ENCODE data around the gene HIRIP3.
A peak's percentile ranks its signal among the peaks of the same experiment; 100 is the strongest.
"Not testable (repeated sequence)": the region's sequence is repeated elsewhere in the genome, so short reads cannot be mapped to it uniquely, and the experiment has no call there.

HIRIP3 gene

DNA sequence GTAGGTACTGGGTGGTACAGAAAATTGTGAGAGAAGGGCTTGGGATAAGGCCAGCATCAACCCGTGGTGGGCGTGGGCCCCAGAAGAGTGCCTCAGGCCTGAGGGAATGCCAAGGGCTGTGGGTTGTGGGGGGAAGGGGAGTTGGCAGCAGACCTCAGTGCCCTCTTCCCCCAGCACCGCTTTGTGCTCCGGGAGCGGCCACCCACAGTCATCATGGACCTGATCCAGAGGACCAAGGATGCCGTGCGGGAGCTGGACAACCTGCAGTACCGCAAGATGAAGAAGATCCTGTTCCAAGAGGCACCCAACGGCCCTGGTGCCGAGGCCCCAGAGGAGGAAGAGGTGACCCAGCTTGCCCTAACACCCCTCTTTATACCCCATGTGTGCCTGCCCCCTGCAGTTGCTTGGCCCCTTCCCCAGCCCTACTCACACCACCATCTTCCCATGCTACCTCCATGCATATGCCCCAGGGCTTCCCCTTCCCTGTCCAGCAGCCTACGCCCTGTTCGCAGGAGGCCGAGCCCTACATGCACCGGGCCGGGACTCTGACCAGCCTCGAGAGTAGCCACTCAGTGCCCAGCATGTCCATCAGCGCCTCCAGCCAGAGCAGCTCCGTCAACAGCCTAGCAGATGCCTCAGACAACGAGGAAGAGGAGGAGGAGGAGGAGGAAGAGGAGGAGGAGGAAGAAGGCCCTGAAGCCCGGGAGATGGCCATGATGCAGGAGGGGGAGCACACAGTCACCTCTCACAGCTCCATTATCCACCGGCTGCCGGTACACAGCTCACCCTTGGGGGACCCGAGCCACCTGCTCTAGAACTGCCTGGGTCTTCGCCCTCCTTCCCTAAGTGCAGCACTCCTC is 12.6 kb downstream of the HIRIP3 start:
- no peak for DNase-seq

DNA sequence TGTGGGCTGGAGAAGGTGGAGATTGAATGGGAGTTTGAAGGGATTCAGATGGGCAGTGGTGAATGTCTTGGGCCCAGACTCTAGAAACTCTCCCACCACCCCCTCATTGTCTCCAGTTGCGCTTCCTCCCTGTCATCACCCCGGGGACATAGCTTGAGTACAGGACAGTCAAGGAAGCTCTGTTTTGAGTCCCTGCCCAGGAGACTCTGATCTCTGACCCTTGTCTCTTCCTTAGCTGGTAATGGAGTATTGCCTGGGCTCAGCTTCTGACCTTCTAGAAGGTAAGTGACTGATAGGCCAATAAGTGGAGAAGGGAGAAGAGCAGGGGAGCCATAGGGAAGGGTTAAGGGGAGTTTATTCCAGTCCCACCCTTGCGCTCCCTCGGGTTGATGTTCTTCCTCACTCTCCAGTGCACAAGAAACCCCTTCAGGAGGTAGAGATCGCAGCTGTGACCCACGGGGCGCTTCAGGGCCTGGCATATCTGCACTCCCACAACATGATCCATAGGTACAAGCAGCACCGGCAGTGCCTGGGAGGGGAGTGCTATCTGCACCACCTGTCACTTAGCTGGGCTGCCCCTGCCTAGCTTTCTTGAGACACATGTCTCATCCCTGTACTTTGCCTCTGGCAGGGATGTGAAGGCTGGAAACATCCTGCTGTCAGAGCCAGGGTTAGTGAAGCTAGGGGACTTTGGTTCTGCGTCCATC is 16.7 kb downstream of the HIRIP3 start:
- no peak for DNase-seq

DNA sequence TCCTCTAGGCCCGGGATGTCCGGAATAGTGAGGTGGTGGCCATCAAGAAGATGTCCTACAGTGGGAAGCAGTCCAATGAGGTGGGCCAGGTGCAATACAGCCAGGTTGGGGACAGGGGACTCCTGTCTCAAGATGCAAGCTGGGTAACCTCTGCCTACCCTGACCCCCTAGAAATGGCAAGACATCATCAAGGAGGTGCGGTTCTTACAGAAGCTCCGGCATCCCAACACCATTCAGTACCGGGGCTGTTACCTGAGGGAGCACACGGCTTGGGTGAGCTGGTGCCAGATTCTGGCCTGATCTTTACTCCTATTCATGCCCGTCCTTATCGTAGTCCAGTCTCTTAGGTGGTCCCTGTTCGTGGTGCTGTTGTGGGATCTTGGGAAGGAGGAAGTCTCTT is 17.3 kb downstream of the HIRIP3 start:
- DNase-seq, result no peak

DNA sequence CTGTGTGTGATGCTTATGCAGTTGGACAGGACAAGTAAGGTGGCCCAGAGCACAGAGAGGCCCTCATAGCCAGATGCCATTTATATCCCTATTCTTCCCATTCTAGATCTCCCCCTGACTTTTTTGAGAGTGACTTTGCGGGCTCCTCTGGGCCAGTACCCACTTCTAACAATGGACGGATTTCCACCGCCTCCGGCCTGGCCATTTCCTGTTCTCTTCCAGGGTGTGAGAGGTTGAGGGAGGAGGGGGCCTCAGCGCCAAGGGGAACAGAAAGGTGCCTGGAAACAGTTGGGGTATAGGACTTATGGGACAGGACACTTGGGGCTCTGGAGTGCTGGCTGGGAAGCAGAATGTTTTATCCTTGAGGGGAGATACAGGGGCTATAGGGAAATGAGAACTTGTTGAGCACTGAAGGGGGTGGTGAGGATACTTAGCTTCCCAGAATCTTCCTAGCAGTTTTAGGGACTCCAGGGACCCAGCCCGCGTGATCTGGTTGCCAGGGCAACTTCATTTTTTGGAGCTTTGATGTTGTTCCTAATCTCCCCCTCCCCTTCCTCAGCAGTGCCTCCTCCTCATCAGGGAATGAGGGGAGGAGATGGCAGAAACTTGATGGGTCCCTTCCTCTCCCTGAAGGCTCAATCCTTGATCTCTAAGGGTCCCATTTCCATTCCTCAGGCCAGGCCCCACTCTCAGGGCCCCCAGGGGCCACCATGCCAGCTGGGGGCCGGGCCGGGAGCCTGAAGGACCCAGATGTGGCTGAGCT is 18.2 kb downstream of the HIRIP3 start:
- DNase-seq, result no peak

DNA sequence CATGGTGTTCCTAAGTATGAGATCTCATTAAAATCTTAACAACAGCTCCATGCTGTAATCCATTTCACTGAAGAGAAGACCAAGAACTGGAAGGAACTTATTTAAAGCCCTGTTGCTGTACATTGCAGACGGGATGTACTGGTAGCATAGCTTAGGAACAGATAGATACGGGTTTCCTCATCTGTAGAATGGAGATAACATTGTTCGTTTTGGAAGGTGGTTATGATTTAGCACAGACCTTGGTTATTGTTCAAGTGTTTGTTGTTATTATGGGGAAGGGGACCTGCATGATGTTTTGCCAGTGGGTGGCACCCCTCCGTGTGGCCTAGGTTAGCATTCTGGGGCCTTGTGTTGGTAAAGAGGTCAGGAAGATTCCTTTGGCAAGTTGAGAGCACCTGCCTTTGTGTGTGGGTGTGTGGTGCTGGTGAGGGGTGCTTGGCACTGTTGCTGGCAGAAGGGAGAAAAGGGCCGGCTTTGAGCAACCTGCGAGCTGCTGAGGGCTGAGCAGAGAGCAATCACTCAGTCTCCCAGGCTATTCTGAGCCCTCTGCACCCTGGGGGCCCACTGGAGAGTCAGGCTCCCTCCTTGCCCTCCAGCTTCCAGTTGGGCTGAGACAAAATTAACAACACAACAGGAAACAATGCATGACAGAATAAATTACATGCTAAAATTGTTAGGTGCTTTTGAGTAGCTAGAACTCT is 19.5 kb downstream of the HIRIP3 start:
- no peak for DNase-seq

DNA sequence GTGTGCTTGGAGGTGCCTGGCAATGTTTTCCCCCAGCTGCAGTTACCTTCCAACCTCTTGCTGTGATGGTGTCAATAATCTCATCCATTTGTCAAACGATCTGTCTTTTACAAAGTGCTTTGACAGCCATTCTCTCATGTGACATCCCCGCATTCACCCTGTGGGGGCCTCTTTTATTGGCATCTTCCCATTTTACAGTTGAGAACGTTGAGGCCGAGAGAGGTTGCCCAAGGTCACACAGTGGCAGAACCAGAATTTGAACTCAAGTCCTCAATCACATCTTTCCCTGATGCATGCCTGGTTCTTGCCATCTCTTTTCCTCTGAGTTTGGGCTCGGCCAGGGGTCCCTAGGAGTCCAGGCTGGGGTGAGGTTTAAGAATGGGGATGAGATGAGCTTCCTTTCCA is 20.3 kb downstream of the HIRIP3 start:
- no peak for DNase-seq

DNA sequence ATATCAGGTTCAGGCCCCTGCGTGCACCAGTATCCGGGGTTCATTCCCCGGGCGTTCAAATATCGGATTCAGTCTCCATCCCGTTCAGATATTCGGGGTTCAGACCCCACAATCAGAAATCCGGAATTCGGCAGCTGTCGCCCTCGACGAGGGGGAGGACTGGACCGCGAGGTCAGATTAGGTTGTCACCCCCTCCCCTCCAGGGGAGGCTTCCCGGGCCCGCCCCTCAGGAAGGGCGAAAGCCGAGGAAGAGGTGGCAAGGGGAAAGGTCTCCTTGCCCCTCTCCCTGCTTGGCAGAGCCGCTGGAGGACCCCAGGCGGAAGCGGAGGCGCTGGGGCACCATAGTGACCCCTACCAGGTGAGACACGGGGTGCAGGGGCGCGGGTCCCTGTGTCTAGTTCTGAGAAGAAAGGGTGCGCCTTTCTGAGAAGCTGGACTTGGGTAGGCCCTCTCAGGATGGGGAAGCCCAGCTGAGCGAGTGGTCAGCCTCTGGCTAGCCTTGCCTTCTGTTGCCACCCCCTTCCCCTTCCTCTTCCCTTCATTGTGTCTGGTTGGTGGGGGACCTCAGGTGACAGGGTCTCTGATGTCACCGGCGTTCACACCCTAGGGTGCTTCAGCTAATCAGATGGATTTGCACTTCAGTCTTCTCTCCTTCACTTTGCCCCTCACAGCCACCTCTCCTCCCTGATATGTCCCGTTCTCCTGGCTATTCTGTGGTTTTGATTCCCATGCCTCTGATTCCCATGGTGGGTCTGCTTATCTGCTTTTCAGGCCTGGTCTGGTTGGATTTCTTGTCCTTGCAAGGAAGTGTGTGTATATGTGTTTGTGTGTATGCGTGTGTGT is 20.9 kb downstream of the HIRIP3 start:
- DNase-seq, result no peak

DNA sequence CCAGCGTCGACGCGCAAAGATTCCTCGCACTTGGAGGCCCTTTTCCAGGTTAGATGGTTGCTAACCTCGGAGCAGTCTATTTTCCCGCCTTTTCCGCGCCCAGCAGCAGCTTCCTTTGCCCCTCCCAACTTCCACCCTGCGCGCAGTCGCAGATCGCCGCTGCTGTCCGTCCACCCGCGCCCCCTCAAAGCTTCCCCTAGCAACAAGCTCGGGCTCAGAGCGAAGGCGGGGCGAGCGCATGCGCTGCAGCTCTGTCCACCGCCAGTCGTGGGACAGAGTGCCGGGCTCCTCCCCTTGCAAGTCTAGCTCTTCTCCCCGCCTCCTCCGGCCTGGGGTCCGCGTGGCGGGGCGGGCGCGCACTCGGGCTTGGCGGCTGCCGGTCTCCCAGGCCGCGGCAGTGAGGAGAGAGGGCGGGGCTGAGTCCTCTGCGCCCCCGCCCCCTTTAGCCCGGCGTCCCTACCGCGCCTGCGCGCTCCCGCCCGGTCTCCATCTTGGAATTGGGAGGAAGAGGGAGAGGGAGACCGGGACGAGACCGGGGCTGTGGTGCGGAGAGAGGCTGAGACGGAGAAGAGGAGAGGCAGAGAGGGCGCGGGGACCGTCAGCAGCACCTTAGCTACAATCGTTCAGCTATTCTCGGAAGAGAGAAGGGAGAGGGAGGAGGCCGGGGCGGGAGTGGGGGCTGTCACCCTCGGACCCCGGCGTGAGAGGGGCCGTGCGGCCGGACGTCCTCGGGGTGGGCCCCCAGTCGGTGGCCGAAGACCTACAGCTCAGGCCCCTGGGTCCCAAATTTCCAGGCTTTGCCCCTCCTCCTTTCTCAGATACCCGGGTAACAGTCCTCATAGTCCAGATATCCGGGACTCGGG is 21.8 kb downstream of the HIRIP3 start, which contains the start of gene TAOK2:
TSS of gene TAOK2 (plus strand) at position 485 of the 863 bp plus-strand sequence. CDS start 3,905 bp downstream, outside the sequence.
- DNase-seq, result peak; percentile 98

DNA sequence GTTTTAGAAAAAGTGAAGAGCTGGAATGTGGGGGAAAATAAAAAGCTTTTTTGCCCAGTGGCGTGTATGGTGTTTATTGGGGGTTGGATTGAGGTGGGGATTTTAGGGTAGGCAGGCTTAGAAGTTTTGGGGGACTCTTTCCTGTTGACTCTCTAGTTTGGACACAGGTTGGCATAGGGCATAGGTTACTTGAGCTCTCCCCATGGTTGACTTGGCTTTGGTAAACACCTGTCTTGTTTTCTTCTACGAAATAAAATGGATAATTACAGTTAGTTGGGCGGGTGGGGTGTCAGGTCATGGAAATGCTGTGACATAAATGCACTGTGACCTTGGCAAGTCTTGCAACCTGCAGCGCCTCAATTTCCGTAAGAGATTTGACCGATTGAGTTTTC is 22.4 kb downstream of the HIRIP3 start:
- no peak for DNase-seq

DNA sequence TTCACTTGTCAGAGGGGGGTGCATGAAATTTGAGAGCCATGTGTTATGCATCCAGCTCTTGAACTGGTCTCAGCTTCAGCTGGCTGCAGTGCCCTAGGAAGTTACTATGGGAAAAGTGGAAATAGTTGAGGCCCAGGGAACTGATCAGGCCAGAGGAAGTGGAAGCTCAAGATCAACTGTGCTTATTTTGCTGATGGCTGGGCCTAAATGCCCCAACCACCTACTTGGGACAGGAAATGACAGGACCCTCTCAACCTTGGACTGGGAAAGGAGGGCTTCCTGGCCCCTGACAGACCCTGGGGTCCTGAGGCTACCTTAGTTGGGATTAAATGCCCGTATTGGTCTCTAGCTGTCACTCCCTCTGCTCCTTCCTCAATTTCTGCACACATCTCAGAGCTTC is 22.9 kb downstream of the HIRIP3 start:
- DNase-seq, result no peak

DNA sequence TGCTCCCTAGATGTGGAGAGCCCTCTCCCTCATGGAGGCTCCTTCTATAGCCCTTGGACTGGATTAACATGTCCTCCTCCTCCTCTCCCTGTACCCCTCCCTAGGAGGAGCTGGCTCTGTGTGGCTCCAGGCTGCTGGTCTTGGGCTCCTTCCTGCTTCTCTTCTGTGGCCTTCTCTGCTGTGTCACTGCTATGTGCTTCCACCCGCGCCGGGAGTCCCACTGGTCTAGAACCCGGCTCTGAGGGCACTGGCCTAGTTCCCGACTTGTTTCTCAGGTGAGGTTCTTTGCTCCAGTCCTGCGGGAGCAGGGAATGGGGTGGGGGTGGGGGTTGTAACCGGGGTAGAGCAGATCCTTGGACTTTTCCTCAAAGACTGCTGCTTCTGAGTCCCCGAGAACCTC is 24.1 kb downstream of the HIRIP3 start:
- no peak for DNase-seq

DNA sequence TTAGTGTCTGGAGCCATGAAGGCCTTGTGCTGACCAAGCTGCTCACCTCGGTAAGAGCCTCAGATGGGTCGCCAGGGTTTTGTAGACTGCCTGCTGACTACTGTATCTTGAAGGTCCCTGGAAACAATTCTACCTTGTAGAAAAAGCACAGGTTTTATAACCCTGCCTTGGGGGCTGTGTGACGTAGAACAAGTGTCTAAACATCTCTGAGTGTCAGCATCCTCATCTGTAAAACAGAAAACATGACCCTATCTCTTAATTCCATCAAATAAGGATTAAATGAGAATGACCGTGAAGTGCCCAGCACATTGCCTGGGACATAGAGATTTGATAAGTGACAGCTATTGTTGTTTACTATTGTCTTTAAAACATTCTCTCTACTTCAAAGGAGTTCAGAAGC is 27.2 kb downstream of the HIRIP3 start:
- DNase-seq, result no peak

DNA sequence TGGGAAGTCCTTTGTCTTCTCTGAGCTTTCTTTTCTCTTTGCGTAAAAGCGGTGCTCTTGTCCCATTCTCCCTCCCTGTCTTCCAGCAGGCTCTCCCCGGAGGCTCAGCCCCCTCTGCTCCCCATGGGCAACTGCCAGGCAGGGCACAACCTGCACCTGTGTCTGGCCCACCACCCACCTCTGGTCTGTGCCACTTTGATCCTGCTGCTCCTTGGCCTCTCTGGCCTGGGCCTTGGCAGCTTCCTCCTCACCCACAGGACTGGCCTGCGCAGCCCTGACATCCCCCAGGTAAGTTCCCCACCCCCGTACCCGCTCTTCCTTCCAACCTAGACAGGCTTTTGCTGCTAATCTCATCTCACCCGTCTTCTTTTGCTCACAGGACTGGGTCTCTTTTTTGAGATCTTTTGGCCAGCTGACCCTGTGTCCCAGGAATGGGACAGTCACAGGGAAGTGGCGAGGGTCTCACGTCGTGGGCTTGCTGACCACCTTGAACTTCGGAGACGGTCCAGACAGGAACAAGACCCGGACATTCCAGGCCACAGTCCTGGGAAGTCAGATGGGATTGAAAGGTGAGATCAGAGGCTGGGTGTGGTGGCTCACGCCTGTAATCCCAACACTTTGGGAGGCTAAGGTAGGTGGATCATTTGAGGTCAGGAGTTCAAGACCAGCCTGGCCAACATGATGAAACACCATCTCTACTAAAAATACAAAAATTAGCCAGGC is 32.2 kb downstream of the HIRIP3 start:
- DNase-seq, result no peak

DNA sequence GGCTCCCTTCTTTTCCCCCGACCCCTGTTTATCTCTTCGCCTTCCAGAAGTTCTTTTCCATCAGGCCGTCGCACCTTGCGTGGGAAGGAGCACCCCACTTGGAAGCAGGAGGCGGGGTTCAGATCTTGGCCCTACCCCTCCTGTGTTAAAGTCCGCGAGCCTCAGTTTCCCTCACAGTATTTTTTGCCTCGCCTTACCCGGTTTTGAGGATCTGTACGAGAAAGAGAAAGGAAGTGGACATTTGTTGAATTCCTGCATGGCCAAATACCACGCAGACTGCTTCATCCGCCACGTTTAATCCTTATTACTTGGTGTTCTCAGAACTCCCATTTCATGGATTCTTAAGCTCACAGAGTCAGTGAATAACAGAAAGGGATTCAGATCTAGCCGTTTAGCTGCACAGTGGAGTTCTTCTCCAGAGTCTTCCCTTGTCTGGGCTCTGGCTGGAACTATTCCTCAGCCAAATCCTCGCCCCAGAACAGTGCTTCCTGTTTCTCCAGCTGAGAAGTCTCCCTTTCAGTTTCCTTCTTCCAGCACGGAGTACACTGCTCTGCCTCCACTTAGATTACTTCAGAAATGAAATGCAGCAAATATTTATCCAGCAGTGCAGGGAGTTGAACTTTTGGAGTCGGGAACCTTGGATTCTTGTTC is 32.9 kb downstream of the HIRIP3 start:
- DNase-seq, result no peak

DNA sequence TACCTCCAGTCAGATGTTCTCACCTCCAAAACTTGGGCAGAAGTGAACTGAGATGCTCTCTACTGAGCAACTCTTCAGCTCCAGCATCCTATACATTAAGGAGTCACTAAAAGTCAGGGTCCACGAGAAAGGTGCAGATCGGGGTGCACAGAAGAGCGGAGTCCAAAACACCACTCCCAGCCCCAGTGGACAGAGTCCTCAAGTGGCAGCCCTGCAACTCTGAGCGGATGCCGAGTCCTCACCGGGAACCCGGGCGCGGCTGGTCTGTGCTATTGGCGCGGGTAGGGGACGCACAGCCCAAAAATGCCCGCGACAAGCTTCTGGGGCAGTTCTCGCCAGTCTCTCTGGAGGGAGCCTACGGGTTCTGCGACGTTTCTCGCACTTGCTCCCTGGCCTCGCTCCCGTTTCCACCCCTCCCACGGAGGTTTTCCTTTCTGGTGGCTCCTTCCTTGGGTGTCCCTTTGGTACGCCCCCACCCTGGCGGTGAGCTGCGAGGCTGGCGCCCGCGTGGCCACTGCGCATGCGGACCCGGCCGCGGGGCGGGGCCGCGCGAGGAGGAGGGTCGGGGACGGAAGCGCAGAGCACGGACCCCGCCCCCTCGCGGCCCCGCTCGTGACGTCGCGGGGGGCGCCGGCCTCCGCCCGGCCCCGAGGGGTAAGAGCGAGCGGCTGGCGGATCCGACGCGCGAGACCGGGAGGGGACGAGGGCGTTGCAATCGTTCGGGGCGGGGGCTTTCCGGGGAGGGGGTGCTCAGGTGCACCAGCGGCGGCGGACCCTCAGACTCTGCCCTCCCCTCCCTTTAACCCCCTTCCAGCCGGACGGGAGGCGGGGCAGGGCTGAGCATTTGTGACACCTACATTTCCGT is 33.7 kb downstream of the HIRIP3 start, which contains the start of gene TMEM219:
TSS of gene TMEM219 (plus strand) at position 601 of the 865 bp plus-strand sequence. CDS start 1,065 bp downstream, outside the sequence.
- peak; percentile 71 for DNase-seq

DNA sequence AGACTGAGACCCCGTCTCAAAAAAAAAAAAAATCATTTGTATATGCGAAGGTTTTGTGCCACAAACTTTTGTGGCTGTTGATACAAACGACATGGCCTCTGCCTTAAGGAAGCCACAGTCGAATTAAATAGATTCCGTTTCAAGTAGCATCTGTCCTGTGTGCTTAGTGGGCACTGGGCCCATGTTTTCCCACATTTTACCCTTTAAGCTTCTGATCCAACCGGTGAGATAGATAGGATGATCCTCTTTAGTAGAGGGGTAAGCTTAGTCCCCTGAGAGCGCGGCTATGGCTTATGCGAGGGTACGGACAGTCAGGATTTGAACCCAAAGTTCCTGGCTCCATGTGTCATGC is 34.3 kb downstream of the HIRIP3 start:
- no peak for DNase-seq

DNA sequence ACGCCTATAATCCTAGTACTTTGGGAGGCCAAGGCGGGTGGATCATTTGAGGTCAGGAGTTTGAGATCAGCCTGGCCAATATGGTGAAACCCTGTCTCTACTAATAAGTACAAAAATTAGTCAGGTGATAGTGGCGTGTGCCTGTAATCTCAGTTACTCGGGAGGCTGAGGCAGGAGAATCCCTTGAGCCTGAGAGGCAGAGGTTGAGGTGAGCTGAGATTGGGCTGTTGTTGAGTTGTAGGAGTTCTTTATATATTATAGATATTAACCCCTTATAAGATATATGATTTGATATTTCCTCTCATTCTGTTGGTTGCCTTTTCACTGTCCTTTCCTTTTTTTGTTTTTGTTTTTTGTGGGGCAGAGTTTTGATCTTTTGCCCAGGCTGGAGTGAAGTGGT is 35.6 kb downstream of the HIRIP3 start:
- not testable (repeated sequence) for DNase-seq

DNA sequence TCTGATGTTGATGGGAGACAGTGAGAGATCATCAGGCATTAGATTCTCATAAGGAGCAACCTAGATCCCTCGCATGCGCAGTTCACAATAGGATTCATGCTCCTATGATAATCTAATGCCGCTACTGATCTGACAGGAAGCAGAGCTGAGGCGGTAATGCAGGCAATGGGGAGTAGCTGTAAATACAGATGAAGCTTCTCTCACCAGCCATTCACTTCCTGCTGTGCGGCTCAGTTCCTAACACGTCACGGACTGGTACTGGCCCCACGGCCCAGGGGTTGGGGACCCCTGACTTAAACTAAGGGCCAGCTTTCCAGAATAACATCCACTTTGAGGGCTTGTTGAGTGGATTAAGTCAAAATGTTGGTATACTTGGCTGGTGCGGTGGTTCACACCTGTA is 36.1 kb downstream of the HIRIP3 start:
- DNase-seq, result no peak

DNA sequence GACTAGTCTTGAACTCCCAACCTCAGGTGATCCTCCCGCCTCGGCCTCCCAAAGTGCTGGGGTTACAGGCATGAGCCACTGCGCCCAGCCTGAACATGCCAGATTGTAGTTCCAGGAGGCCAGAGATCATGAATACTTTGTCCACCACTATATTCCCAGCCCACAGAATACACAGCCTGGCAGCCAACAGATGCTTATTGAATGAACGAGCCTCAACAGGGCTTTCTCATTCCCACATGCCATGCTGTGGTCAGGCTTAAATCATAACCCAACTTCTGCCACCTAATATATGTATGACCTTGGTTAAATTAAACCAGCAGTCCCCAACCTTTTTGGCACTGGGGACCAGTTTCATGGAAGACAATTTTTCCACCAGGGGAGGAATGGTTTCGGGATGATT is 36.7 kb downstream of the HIRIP3 start:
- no peak for DNase-seq
